ENCODE measurements around the gene RGL1.

Gene RGL1

GRCh38 chr1:183958958-183959357 lies 154.0 kb downstream of the RGL1 start:
- no peak for DNase-seq (ENCODE audit: low read depth)

- DNase-seq (ENCODE audit: low read depth): no peak
Measured at GRCh38 chr1:183961132-183961531, 156.2 kb downstream of the RGL1 start.

GRCh38 chr1:183962903-183963302 lies 158.0 kb downstream of the RGL1 start:
- DNase-seq (ENCODE audit: low read depth): no peak

GRCh38 chr1:183965726-183966125 lies 160.8 kb downstream of the RGL1 start:
- DNase-seq (ENCODE audit: low read depth): no peak

GRCh38 chr1:183966487-183966886 lies 161.6 kb downstream of the RGL1 start:
- no peak for DNase-seq (ENCODE audit: low read depth)

GRCh38 chr1:183967914-183968313 lies 163.0 kb downstream of the RGL1 start:
- no peak for DNase-seq (ENCODE audit: low read depth)

GRCh38 chr1:183968386-183968785 lies 163.5 kb downstream of the RGL1 start:
- no peak for DNase-seq (ENCODE audit: low read depth)

GRCh38 chr1:183970516-183971300 lies 165.8 kb downstream of the RGL1 start:
- DNase-seq (ENCODE audit: low read depth): no peak

- DNase-seq (ENCODE audit: low read depth): no peak
Measured at GRCh38 chr1:183975651-183976050, 170.7 kb downstream of the RGL1 start.

- no peak for DNase-seq (ENCODE audit: low read depth)
Measured at GRCh38 chr1:183977717-183978116, 172.8 kb downstream of the RGL1 start.
